Suprapubic skin (tissue), 4 donors: ENCODE results near the gene PIGX.

Experiments
- POLR2A ChIP-seq, 2 donors: fragments of 450-650 bp; IDR thresholded peaks; one replicate each; pipeline ENCODE4 v1.6.1; 2017; ENCODE audit warnings: antibody characterized with exemption in 2 of 2, mild to moderate bottlenecking in 2 of 2, moderate library complexity in 2 of 2
- POLR2AphosphoS5 ChIP-seq, 3 donors: sonication (generic); formaldehyde crosslinking; IDR thresholded peaks; one replicate each; pipeline ENCODE4 v1.6.1; 2017; ENCODE audit warnings: antibody characterized with exemption in 3 of 3
- TF ChIP-seq, protein P1 (sequence below), 2 donors: fragments of 200-600 bp in 1 of 2; fragments of 450-650 bp in 1 of 2; sonication (generic) in 1 of 2; IDR thresholded peaks; one replicate each; pipeline ENCODE4 v1.5.1; 2016 to 2019; ENCODE audit warnings: antibody characterized with exemption in 2 of 2, mild to moderate bottlenecking in 1 of 2, moderate library complexity in 1 of 2

DNA sequence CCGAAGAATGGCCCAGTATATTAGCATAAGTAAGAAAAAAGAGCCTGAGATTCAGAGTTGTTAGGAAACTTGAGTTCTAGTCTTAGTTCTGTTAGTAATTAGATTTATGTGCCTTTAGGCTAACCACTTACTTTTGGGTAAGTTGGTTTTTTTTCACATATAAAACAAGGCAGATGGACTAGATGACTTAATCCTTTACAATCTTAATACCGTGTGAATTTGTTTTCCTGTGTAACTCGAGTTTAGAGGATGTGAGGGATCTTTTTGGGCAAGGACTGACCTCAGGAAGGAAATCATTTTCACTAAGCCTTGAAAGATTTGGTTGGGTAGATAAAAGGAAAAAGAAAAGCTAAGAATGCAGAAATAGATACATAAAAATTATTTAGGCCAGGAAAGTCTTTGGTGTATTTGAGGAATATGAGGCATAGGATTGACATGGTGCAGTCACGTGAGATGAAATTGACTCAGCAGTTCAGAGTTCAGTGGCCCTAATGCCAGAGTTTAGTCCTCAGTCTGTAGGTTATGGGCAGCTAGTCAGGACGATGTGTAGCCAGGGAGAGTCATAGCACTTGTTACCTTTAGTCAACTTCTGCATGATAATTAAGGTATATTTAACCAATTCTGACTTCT is 62.1 kb downstream of the PIGX start:
- TF ChIP-seq, protein P1, sequence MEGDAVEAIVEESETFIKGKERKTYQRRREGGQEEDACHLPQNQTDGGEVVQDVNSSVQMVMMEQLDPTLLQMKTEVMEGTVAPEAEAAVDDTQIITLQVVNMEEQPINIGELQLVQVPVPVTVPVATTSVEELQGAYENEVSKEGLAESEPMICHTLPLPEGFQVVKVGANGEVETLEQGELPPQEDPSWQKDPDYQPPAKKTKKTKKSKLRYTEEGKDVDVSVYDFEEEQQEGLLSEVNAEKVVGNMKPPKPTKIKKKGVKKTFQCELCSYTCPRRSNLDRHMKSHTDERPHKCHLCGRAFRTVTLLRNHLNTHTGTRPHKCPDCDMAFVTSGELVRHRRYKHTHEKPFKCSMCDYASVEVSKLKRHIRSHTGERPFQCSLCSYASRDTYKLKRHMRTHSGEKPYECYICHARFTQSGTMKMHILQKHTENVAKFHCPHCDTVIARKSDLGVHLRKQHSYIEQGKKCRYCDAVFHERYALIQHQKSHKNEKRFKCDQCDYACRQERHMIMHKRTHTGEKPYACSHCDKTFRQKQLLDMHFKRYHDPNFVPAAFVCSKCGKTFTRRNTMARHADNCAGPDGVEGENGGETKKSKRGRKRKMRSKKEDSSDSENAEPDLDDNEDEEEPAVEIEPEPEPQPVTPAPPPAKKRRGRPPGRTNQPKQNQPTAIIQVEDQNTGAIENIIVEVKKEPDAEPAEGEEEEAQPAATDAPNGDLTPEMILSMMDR (IDR thresholded peaks at IDR 0.05) = no peak
- TF ChIP-seq POLR2AphosphoS5 (IDR thresholded peaks at IDR 0.05) = no peak
- TF ChIP-seq POLR2A (IDR thresholded peaks at IDR 0.05) = no peak
